ENCODE measurements around the gene OR4D5.

Gene OR4D5

GRCh38 chr11:123939317-123939716 is at the start of gene OR4D5:
OR4D5 (plus strand) TSS chr11:123939617; CDS start chr11:123939617, 0 bp downstream.
- DNase-seq = no peak

GRCh38 chr11:123892031-123892430 is 47.4 kb upstream of the OR4D5 start:
- no peak for DNase-seq

GRCh38 chr11:123899792-123900191 is 39.6 kb upstream of the OR4D5 start:
- DNase-seq = no peak

GRCh38 chr11:123901867-123902266 is 37.5 kb upstream of the OR4D5 start, which contains the start of gene OR8D4:
OR8D4 (plus strand) TSS chr11:123902167; CDS start chr11:123906432, 4,265 bp downstream.
- no peak for DNase-seq

- DNase-seq = no peak
Observed at GRCh38 chr11:123903932-123904331, 35.5 kb upstream of the OR4D5 start.

GRCh38 chr11:123904932-123905331 is 34.5 kb upstream of the OR4D5 start:
- no peak for DNase-seq

- no peak for DNase-seq
Observed at GRCh38 chr11:123905826-123906225, 33.6 kb upstream of the OR4D5 start.

GRCh38 chr11:123920943-123921342 is 18.5 kb upstream of the OR4D5 start:
- no peak for DNase-seq

GRCh38 chr11:123924027-123924426 is 15.4 kb upstream of the OR4D5 start:
- no peak for DNase-seq

- DNase-seq = no peak
Observed at GRCh38 chr11:123942413-123942812, 3.0 kb downstream of the OR4D5 start.

GRCh38 chr11:123943738-123944137 is 4.3 kb downstream of the OR4D5 start, which contains the start of gene OR6T1:
OR6T1 (minus strand) TSS chr11:123943838; CDS start chr11:123943838, 0 bp downstream.
- no peak for DNase-seq

- no peak for DNase-seq
Observed at GRCh38 chr11:123945132-123945531, 5.7 kb downstream of the OR4D5 start.

- no peak for DNase-seq
Observed at GRCh38 chr11:123956752-123957151, 17.3 kb downstream of the OR4D5 start.

GRCh38 chr11:123973816-123974215 is 34.4 kb downstream of the OR4D5 start:
- no peak for DNase-seq

GRCh38 chr11:123976770-123977560 is 37.5 kb downstream of the OR4D5 start:
- DNase-seq = no peak

GRCh38 chr11:123977731-123978347 is 38.4 kb downstream of the OR4D5 start, which contains the start of gene OR10S1:
OR10S1 (minus strand) TSS chr11:123977781; CDS start chr11:123977664, 117 bp downstream.
- no peak for DNase-seq

GRCh38 chr11:123979311-123979710 is 39.9 kb downstream of the OR4D5 start:
- DNase-seq = no peak
